ENCODE results near the gene SLC66A2.

The SLC66A2 gene

DNA sequence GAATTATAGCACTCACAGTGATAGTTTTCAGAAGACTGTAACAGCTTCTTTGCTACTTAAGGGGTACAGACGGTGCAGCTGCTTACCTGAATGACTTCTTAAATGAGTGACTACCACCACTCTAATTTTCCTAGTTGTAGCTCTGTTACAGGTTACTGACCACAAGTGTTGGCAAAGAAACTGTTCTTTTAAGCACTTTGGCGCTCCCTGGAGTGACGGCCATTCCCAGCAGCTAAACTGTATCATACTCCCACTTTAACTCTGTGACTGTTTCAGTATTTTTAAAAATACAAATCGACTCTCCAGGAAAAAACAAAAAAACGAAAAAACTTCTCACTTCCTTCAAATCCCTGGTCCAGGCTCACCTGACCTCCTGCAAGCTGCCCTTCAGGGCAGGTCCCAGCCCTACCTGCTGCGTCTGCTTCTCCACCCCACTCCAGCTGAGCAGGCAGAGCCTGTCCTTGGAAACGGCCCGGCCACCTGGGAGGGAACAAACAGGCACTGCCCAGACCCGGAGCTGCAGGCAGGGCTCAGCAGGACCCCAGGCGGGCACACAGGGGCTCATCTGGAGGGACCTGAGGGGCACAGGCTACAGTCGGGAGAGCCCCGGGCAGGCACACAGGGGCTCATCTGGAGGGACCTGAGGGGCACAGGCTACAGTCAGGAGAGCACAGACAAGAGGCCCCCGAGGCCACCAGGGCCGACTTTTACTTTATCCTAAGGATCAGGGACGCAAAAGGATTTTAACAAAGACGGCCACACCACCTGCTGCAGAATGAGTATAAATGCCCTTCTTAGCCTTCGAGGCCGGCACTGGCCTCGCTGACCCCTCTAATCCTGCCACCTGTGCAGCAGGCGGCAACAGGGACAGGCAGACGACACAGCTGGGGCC, 24.5 kb downstream of the SLC66A2 start:
- H3K4me3 ChIP-seq (ENCODE audit: low read length in 2 of 2), result no peak overlapping the region
- H3K9me3 ChIP-seq (ENCODE audit: control insufficient read depth in 2 of 2, low read length in 2 of 2), result peaks cover 2 to 14% of the 10 kb centered on the region in 2 donors
- H3K9ac ChIP-seq (ENCODE audit: low read length in 2 of 2), result no peak overlapping the region
- H3K36me3 ChIP-seq (ENCODE audit: control insufficient read depth in 2 of 2, insufficient read depth in 2 of 2, low read length in 2 of 2), result peaks cover 8 to 10% of the 10 kb centered on the region in 2 donors
- no peak overlapping the region for H3K27ac ChIP-seq (ENCODE audit: low read length)
- no peaks in the 10 kb centered on the region for H3K27me3 ChIP-seq (ENCODE audit: control insufficient read depth in 1 of 2, insufficient read depth in 2 of 2, low read length in 2 of 2)
- H3K4me1 ChIP-seq (ENCODE audit: control insufficient read depth, insufficient read depth, low read length), result peaks cover 9% of the 10 kb centered on the region

DNA sequence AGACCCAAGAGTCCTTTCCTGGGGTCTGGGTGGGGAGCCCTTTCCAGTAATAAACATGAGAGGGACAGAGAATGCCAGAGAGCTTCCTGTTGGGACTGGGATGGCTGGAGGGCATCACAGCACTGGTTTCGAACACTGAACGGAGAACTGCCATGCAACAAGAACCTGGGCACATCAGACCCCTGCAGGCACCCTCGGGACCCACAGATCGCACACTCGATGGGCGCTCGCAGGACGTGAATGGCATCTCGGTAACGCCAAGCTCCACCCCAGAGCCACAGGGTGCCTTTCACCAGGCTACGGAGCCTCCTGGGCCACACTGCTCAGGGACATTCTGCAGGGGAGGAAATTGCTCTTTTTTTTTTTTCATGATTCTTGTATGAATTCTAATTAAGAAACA, 25.1 kb downstream of the SLC66A2 start:
- Histone ChIP-seq H3K4me3 (ENCODE audit: low read length in 2 of 2) (no peak overlapping the region), H3K9ac (ENCODE audit: low read length in 2 of 2) (no peak overlapping the region), H3K4me1 (ENCODE audit: control insufficient read depth, insufficient read depth, low read length) (peaks cover 9% of the 10 kb centered on the region), H3K9me3 (ENCODE audit: control insufficient read depth in 2 of 2, low read length in 2 of 2) (peaks cover 2 to 14% of the 10 kb centered on the region in 2 donors), H3K27me3 (ENCODE audit: control insufficient read depth in 1 of 2, insufficient read depth in 2 of 2, low read length in 2 of 2) (no peaks in the 10 kb centered on the region), H3K36me3 (ENCODE audit: control insufficient read depth in 2 of 2, insufficient read depth in 2 of 2, low read length in 2 of 2) (peaks cover 8 to 11% of the 10 kb centered on the region in 2 donors), H3K27ac (ENCODE audit: low read length) (no peak overlapping the region)

DNA sequence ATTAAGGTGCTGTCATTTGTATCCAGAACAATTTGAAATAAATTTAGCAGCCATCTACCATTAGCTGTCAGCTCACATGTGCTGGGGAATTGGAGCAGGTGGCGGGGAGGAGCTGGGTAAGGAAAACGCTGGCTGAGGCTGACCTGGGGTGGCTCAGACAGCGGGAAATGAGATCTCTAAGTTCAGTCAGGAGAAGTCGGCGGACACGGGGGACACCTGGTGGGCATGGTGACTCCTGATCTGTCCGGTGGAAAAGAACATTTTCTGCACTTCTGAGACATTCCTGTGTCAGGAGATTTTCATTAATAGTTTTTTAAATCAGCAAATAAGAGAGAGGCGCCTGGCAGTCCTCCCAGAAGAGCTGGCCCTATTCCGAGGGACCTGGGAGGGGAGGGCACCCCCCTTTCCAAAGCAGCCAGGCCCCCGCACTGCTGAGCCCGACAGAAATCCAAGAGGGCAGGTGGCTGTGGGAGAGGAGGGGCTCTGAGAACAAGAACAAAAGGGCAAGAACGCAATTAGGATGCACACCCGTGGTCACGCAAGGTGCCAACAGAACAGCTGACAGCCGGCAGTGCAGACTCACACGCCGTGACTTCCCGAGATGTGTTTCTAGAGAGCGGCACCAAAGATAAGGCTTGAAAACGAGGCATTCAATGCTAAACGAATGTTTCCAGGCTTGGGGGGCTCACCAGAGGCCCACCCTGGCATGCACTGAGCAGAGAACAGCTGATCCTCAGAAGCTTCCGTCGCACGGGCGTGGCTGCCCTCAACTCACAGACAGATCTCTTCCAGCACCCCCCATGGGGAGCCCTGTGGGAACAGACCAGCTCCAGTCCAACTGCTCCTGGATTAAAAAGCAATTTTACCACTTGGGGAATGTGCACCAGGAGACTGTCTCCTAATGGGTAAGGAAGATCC, 26.4 kb downstream of the SLC66A2 start:
- H3K27ac ChIP-seq (ENCODE audit: low read length), result no peak overlapping the region

DNA sequence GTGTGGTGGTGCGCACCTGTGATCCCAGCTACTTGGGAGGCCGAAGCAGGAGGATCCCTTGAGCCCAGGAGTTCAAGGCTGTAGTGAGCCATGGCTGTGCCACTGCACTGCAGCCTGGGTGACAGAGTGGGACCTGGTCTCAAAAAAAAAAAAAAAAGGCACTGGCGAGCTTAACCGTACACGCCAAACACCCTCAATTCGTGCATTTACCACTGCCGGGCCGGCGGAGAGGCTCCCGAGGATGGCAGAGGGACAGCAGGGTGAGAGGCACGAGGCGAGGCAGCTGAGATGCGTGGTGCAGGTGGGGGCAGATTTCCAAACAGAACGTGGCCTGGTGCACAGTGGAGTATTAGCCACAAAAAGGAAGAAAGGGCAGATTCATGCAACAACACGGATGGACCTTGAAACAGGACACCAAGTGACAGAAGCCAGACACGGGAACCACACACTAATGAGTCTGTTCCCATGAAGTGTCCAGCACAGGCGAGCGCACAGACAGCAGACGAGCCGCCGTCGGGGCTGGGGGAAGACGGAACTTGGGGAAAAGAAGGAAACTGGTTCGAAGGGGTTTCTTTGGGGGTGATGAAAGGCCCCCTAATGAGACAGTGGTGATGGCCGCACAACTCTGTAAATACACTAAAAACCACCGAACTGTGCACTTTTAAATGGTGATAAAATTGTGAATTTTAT, 27.4 kb downstream of the SLC66A2 start:
- no peak overlapping the region for H3K4me3 ChIP-seq (ENCODE audit: low read length in 2 of 2)
- H3K36me3 ChIP-seq (ENCODE audit: control insufficient read depth in 2 of 2, insufficient read depth in 2 of 2, low read length in 2 of 2), result peaks cover under 1 to 10% of the 10 kb centered on the region in 2 donors
- H3K27me3 ChIP-seq (ENCODE audit: control insufficient read depth in 1 of 2, insufficient read depth in 2 of 2, low read length in 2 of 2), result no peaks in the 10 kb centered on the region
- peaks cover 9% of the 10 kb centered on the region for H3K4me1 ChIP-seq (ENCODE audit: control insufficient read depth, insufficient read depth, low read length)
- H3K9ac ChIP-seq (ENCODE audit: low read length in 2 of 2), result no peak overlapping the region
- no peak overlapping the region for H3K27ac ChIP-seq (ENCODE audit: low read length)
- peaks cover 0 to 5% of the 10 kb centered on the region in 2 donors for H3K9me3 ChIP-seq (ENCODE audit: control insufficient read depth in 2 of 2, low read length in 2 of 2)

More for the DNA sequence above, 26.4 kb downstream of the SLC66A2 start:
- Histone ChIP-seq H3K9me3 (ENCODE audit: control insufficient read depth in 2 of 2, low read length in 2 of 2) (peaks cover 2 to 14% of the 10 kb centered on the region in 2 donors), H3K4me1 (ENCODE audit: control insufficient read depth, insufficient read depth, low read length) (peaks cover 9% of the 10 kb centered on the region), H3K9ac (ENCODE audit: low read length in 2 of 2) (no peak overlapping the region), H3K27me3 (ENCODE audit: control insufficient read depth in 1 of 2, insufficient read depth in 2 of 2, low read length in 2 of 2) (no peaks in the 10 kb centered on the region), H3K4me3 (ENCODE audit: low read length in 2 of 2) (peak overlapping the region in 1 of 2 donors; percentile 8), H3K36me3 (ENCODE audit: control insufficient read depth in 2 of 2, insufficient read depth in 2 of 2, low read length in 2 of 2) (peaks cover 8 to 11% of the 10 kb centered on the region in 2 donors)

DNA sequence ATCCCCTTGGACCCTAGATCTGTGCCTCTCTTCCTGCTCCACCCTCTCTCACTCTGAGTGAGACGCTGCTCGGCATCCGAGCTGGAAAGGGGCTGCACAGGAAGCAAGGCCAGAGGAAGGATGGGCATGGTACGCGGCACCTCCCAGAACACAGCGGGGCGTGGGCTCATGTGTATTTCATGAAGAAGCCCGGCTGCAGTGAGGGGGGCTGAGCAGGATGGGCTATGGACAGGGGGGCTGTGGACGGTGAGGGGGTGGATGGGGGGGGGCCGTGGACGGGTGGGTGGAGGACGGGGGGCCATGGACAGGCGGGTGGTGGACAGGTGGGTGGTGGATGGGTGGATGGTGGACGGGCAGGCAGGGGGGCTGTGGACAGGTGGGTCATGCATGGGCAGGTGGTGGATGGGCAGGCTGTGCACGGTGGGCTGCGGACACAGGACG, 28.5 kb downstream of the SLC66A2 start:
- Histone ChIP-seq H3K9me3 (ENCODE audit: control insufficient read depth in 2 of 2, low read length in 2 of 2) (no peaks in the 10 kb centered on the region), H3K27me3 (ENCODE audit: control insufficient read depth in 1 of 2, insufficient read depth in 2 of 2, low read length in 2 of 2) (no peaks in the 10 kb centered on the region), H3K4me1 (ENCODE audit: control insufficient read depth, insufficient read depth, low read length) (peaks cover 9% of the 10 kb centered on the region), H3K27ac (ENCODE audit: low read length) (no peak overlapping the region), H3K9ac (ENCODE audit: low read length in 2 of 2) (no peak overlapping the region), H3K36me3 (ENCODE audit: control insufficient read depth in 2 of 2, insufficient read depth in 2 of 2, low read length in 2 of 2) (peaks cover 0 to 9% of the 10 kb centered on the region in 2 donors), H3K4me3 (ENCODE audit: low read length in 2 of 2) (no peak overlapping the region)

DNA sequence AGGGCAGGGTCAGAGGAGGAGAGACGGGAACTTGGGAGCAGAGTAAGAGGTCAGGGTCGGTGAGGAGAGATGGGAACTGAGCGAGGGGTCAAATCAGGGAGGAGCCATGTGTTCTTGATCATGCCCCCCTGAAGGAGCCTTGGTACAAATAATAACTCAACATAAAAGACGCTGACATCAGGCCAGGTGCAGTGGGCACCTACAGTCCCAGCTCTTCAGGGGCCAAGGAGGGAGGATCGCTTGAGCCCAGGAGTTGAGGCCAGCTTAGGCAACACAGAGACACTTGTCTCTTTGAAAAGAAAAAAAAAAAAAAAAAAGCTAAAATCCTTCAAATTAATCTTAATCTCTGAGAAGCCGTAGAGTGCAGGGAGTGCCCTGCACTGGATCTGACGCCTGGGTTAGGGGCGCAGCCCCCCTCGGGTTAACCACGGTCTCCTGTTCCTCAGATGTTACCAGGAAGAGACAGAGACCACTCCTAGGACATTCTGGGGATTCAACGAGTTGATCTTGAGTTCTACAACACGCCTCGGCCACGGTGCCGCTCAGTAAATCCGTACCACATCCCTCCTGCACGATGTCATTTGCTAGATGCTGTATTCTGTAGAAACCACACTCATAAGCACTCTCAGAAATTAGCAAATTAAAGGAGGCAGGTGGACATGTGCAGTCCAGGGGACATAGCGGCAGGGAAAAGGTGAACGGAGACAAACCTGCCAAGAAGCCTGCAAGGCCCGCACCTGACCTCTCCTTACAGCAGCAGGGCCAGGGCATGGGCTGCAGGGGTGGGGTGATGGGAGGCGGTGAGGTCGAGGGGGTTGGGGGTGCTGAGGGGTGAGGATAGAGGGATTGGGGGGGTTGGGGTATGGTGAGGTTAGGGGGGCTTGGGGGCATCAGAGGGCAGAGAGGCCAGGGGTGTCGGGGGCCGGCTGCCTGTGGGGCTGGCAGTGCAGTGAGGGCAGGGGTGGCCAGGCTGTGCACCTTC, 29.2 kb downstream of the SLC66A2 start:
- H3K27ac ChIP-seq (ENCODE audit: low read length), result no peak overlapping the region
- no peaks in the 10 kb centered on the region for H3K27me3 ChIP-seq (ENCODE audit: control insufficient read depth in 1 of 2, insufficient read depth in 2 of 2, low read length in 2 of 2)
- H3K36me3 ChIP-seq (ENCODE audit: control insufficient read depth in 2 of 2, insufficient read depth in 2 of 2, low read length in 2 of 2), result peaks cover 0 to 11% of the 10 kb centered on the region in 2 donors
- no peaks in the 10 kb centered on the region for H3K9me3 ChIP-seq (ENCODE audit: control insufficient read depth in 2 of 2, low read length in 2 of 2)
- peaks cover 9% of the 10 kb centered on the region for H3K4me1 ChIP-seq (ENCODE audit: control insufficient read depth, insufficient read depth, low read length)
- no peak overlapping the region for H3K4me3 ChIP-seq (ENCODE audit: low read length in 2 of 2)
- H3K9ac ChIP-seq (ENCODE audit: low read length in 2 of 2), result no peak overlapping the region

DNA sequence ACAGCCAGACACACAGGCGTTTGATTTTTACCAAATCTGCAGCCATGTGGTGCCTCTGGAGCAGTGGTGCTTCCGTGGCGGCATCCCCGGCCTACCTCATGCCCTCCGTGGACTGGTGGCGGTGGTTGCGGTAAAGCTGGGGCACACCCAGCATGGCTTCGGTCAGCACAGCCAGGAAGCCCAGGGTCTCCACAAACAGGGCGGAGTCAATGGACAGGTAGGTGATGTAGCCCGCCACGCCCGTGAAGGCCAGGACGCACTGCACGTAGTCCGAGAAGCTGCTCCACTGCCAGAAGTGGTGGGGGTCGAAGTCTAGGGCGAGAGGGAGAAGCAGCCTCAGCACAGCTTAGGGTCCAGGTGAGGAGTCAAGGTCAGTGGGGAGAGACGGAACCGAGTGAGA, 32.4 kb downstream of the SLC66A2 start:
- H3K9ac ChIP-seq (ENCODE audit: low read length in 2 of 2), result no peak overlapping the region
- H3K4me1 ChIP-seq (ENCODE audit: control insufficient read depth, insufficient read depth, low read length), result no peaks in the 10 kb centered on the region
- H3K27me3 ChIP-seq (ENCODE audit: control insufficient read depth in 1 of 2, insufficient read depth in 2 of 2, low read length in 2 of 2), result no peaks in the 10 kb centered on the region
- H3K9me3 ChIP-seq (ENCODE audit: control insufficient read depth in 2 of 2, low read length in 2 of 2), result no peaks in the 10 kb centered on the region
- H3K4me3 ChIP-seq (ENCODE audit: low read length in 2 of 2), result no peak overlapping the region
- H3K27ac ChIP-seq (ENCODE audit: low read length), result no peak overlapping the region
- peaks cover 0 to 26% of the 10 kb centered on the region in 2 donors for H3K36me3 ChIP-seq (ENCODE audit: control insufficient read depth in 2 of 2, insufficient read depth in 2 of 2, low read length in 2 of 2)

DNA sequence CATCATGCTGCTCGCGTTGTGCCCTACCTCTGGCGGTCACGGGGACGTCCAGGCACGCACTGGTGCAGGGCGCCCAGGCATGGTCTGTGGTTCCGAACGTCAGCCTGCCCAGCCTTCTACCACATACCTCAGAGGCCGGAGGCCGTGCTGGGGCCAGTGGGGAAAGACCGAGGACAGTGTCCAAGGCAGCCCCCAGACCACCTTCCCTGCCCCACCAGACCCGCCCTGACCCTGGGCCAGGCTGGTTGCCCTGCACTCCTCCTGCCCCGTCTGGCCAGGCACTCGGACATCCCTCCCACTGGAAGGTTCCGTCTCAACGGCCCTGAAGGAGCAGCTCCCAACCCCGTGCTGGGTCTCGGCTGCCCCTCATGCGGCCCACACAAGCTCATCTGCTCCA, 32.8 kb downstream of the SLC66A2 start:
- peaks cover 0 to 26% of the 10 kb centered on the region in 2 donors for H3K36me3 ChIP-seq (ENCODE audit: control insufficient read depth in 2 of 2, insufficient read depth in 2 of 2, low read length in 2 of 2)
- H3K27ac ChIP-seq (ENCODE audit: low read length), result no peak overlapping the region
- no peaks in the 10 kb centered on the region for H3K9me3 ChIP-seq (ENCODE audit: control insufficient read depth in 2 of 2, low read length in 2 of 2)
- no peaks in the 10 kb centered on the region for H3K27me3 ChIP-seq (ENCODE audit: control insufficient read depth in 1 of 2, insufficient read depth in 2 of 2, low read length in 2 of 2)
- H3K9ac ChIP-seq (ENCODE audit: low read length in 2 of 2), result no peak overlapping the region
- H3K4me1 ChIP-seq (ENCODE audit: control insufficient read depth, insufficient read depth, low read length), result no peaks in the 10 kb centered on the region
- no peak overlapping the region for H3K4me3 ChIP-seq (ENCODE audit: low read length in 2 of 2)

DNA sequence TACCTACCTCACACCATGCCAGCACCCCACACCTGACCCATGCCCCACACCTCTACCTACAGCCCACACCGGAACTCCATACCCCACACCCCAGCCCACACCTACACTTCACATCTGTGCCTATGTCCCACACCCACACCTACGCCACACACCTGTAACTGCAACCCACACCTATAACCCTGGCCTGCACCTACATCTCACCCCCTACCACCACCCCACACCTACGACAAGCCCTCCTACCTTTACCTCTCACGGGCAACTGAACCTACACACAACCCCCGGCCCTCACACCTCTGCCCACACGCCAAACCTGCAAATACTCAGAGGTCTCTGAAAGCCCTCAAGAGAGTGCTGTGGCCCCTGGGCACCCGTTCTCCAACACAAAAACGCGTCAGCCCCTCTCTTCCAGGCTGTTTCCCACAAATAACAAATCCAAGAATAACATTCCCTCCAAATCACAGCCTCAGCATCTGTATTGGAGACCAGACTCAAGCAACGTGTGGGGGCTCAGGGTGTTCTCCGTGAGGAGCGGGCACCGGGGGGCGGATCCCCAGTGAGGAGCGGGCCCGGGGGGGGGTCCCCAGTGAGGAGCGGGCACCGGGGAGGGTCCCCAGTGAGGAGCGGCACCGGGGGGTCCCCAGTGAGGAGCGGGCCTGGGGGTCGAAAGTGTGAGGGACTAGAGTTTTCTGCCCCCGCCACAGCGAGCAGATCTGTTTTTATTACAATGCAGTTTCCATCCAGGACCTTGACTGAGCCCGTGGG, 33.4 kb downstream of the SLC66A2 start:
- Histone ChIP-seq H3K9me3 (ENCODE audit: control insufficient read depth in 2 of 2, low read length in 2 of 2) (no peaks in the 10 kb centered on the region), H3K4me3 (ENCODE audit: low read length in 2 of 2) (no peak overlapping the region), H3K9ac (ENCODE audit: low read length in 2 of 2) (no peak overlapping the region), H3K27ac (ENCODE audit: low read length) (no peak overlapping the region), H3K36me3 (ENCODE audit: control insufficient read depth in 2 of 2, insufficient read depth in 2 of 2, low read length in 2 of 2) (peaks cover 0 to 29% of the 10 kb centered on the region in 2 donors), H3K4me1 (ENCODE audit: control insufficient read depth, insufficient read depth, low read length) (no peaks in the 10 kb centered on the region), H3K27me3 (ENCODE audit: control insufficient read depth in 1 of 2, insufficient read depth in 2 of 2, low read length in 2 of 2) (no peaks in the 10 kb centered on the region)

All from stomach smooth muscle (tissue), 2 donors.